ENCODE measurements around the gene MED31.

DNA sequence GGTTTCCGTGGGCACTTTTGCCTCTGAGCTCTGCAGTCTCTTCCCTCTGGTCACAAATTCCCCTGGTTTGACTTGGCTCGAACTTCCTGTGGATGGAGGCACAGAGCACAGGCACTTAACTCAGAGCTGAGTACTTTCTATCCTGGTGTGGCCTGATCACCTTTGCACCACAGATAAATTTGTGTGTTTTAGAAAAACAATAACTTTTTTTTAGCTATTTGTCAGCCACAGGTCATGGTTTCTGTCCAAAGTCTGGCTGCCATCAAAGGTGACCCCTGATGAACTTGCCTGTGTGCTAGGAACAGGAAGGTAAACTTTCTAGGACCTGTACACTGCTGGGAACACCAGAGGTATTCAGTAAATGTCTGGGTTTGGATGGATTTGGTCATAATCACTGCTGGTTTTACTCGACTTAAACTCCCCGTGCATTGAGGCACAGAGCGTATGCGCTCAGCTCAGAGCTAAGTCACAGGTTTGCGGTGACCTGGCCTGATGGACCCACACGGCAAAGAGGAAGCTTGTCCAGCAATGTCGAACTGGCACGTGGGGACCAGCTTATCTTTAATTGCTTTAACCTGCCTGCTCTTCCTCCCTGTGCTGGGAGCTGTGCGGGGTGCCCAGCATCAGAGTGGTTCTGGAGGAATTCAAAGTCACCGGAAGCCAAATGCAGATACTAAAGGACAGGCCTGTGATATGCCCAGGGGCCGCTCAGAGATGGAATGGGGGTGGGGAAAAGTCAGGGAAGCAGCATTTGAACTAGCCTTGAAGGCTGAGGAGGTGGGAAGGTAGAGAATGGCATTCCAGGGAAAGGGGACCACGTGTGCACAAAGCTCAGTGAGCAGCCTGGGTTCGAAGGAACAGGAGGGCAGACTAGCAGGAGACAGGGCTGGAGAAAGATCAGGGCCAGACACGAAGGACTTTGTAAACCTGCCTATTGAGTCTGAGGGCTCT, 48.9 kb upstream of the MED31 start:
- TF ChIP-seq CTCF (IDR thresholded peaks at IDR 0.05; ENCODE audit: poor library complexity) (no peak), EZH2 (IDR thresholded peaks at IDR 0.05; ENCODE audit: borderline replicate concordance) (no peak), EZH2phosphoT487 (IDR thresholded peaks at IDR 0.05; ENCODE audit: low read depth, severe bottlenecking, unreplicated experiment) (no peak)
